Trophoblast cell (in vitro differentiated cells and primary cell): ENCODE results near the gene TECPR1.
A peak's percentile ranks its signal among the peaks of the same experiment; 100 is the strongest.

Experiments used
- DNase-seq, 2 donors: peaks; one replicate each; pipeline ENCODE4 v3.0.0-alpha.2; 2016
- H2AFZ ChIP-seq: 2 replicates; pipeline ENCODE4 v1.6.1; 2013; ENCODE audit warnings: low read length, moderate library complexity, mild to moderate bottlenecking; ENCODE audit not compliant: insufficient read depth, poor library complexity
- H2AK5ac ChIP-seq: 2 replicates; pipeline ENCODE4 v1.6.1; 2013; ENCODE audit warnings: mild to moderate bottlenecking, low read length
- H2BK120ac ChIP-seq: 2 replicates; pipeline ENCODE4 v1.6.1; 2013; ENCODE audit warnings: low read length, mild to moderate bottlenecking, moderate library complexity; ENCODE audit not compliant: insufficient read depth, poor library complexity
- H2BK12ac ChIP-seq: 2 replicates; pipeline ENCODE4 v1.6.1; 2013; ENCODE audit warnings: mild to moderate bottlenecking, low read length, moderate library complexity
- H2BK5ac ChIP-seq: 2 replicates; pipeline ENCODE4 v1.6.1; 2013; ENCODE audit warnings: low read length, low read depth, moderate library complexity, mild to moderate bottlenecking; ENCODE audit not compliant: poor library complexity
- H3K14ac ChIP-seq: 2 replicates; pipeline ENCODE4 v1.6.1; 2013; ENCODE audit warnings: mild to moderate bottlenecking, low read length
- H3K18ac ChIP-seq: 2 replicates; pipeline ENCODE4 v1.6.1; 2013; ENCODE audit warnings: mild to moderate bottlenecking, low read length
- H3K23ac ChIP-seq: 2 replicates; pipeline ENCODE4 v1.6.1; 2013; ENCODE audit warnings: low read length
- H3K27ac ChIP-seq: 2 replicates; pipeline ENCODE4 v1.5.1; 2013; ENCODE audit warnings: low read depth, mild to moderate bottlenecking, inconsistent platforms, low read length, moderate library complexity
- H3K27me3 ChIP-seq: 2 replicates; pipeline ENCODE4 v1.6.1; 2013; ENCODE audit warnings: inconsistent platforms, mild to moderate bottlenecking, low read length, moderate library complexity; ENCODE audit not compliant: insufficient read depth
- H3K36me3 ChIP-seq, 2 experiments: 1 replicate in 1 of 2; 2 replicates in 1 of 2; pipeline ENCODE4 v1.6.1; 2013; ENCODE audit warnings: low read length in 2 of 2, mild to moderate bottlenecking in 2 of 2, moderate library complexity in 1 of 2; ENCODE audit not compliant: insufficient read depth in 2 of 2, control insufficient read depth in 1 of 2
- H3K4ac ChIP-seq: 2 replicates; pipeline ENCODE4 v1.6.1; 2013; ENCODE audit warnings: low read depth, mild to moderate bottlenecking, low read length, moderate library complexity
- H3K4me1 ChIP-seq, 2 experiments: 1 replicate in 1 of 2; 2 replicates in 1 of 2; pipeline ENCODE4 v1.6.1; 2013; ENCODE audit warnings: low read length in 2 of 2, mild to moderate bottlenecking in 2 of 2, moderate library complexity in 1 of 2; ENCODE audit not compliant: insufficient read depth in 2 of 2, control insufficient read depth in 1 of 2
- H3K4me2 ChIP-seq: 2 replicates; pipeline ENCODE4 v1.6.1; 2013; ENCODE audit warnings: inconsistent platforms, mild to moderate bottlenecking, low read length, moderate library complexity
- H3K4me3 ChIP-seq: 2 replicates; pipeline ENCODE4 v1.5.1; 2013; ENCODE audit warnings: mild to moderate bottlenecking, low read depth, low read length, inconsistent platforms
- H3K79me1 ChIP-seq: one replicate; pipeline ENCODE4 v1.6.1; 2013; ENCODE audit warnings: low read length
- H3K79me2 ChIP-seq: 2 replicates; pipeline ENCODE4 v1.6.1; 2013; ENCODE audit warnings: low read length, mild to moderate bottlenecking; ENCODE audit not compliant: control insufficient read depth, insufficient read depth, poor library complexity
- H3K9ac ChIP-seq: 2 replicates; pipeline ENCODE4 v1.6.1; 2013; ENCODE audit warnings: mild to moderate bottlenecking, low read length
- H3K9me3 ChIP-seq: 2 replicates; pipeline ENCODE4 v1.6.1; 2013; ENCODE audit warnings: low read depth, mild to moderate bottlenecking, control low read depth, inconsistent platforms, low read length; ENCODE audit not compliant: insufficient read depth
- H4K12ac ChIP-seq: 2 replicates; pipeline ENCODE4 v1.6.1; 2013; ENCODE audit warnings: low read depth, mild to moderate bottlenecking, low read length, moderate library complexity
- H4K8ac ChIP-seq: 2 replicates; pipeline ENCODE4 v1.6.1; 2013; ENCODE audit warnings: low read depth, mild to moderate bottlenecking, low read length, moderate library complexity
- H4K91ac ChIP-seq: one replicate; pipeline ENCODE4 v1.6.1; 2013; ENCODE audit warnings: low read depth, mild to moderate bottlenecking, low read length, moderate library complexity
- WGBS: extraction: QIAGEN DNeasy Blood & Tissue Kit; methylation state at CpG from one replicate; pipeline ENCODE4 v1.1.7; 2013; ENCODE audit warnings: missing lambda C conversion rate; ENCODE audit not compliant: insufficient read length, insufficient coverage; ENCODE audit errors: extremely low coverage; 5-methylcytosine and 5-hydroxymethylcytosine counted together

TECPR1 gene

DNA sequence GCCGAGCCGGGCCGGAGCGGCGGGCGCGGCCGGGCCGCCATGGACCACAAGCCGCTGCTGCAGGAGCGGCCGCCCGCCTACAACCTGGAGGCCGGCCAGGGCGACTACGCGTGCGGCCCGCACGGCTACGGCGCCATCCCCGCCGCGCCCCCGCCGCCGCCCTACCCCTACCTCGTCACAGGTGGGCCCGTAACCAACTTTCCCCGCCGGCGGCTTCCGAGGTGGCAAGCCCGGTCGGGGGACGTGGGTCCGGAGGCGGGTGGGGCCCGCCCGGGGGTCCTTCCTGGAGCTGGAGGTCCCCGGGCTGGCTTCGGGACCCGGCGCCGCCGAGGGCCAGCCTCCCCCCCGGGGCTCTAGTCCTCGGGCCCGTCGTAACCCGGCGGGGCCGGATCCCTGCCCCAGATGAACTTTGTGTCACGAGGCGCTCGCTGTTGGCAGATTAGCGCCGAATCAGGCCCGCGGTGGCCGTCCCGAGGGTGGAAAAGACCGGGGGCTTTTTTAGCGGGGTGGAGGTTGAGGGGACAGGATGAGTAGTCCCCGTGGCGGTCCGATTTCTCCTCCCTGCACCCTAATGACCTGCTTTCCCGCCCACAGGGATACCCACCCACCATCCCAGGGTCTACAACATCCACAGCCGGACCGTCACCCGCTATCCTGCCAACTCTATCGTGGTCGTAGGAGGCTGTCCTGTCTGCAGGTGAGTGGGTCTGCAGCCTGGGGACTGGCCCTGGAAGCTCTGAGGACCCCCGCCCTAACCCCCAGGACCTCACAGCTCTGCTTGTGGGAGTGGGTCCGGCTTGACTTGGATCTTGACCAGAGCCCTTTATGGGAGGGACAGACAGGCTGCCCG, 29.9 kb upstream of the TECPR1 start:
- H3K79me2 ChIP-seq: peaks cover 47% of the 10 kb centered on the region
- peak overlapping the region; percentile 93 for H3K14ac ChIP-seq
- H3K23ac ChIP-seq: no peak overlapping the region
- WGBS: no CpG with 5 or more reads among the region's 77 CpGs
- DNase-seq: peak in 1 of 2 donors; percentile 43
- H4K12ac ChIP-seq: peak overlapping the region; percentile 10
- no peaks in the 10 kb centered on the region for H3K9me3 ChIP-seq
- peak overlapping the region; percentile 88 for H3K4ac ChIP-seq
- H3K27me3 ChIP-seq: no peaks in the 10 kb centered on the region
- peak overlapping the region; percentile 77 for H4K8ac ChIP-seq
- peak overlapping the region; percentile 97 for H2AK5ac ChIP-seq
- peak overlapping the region; percentile 59 for H4K91ac ChIP-seq
- peak overlapping the region; percentile 62 for H3K9ac ChIP-seq
- H3K27ac ChIP-seq: peak overlapping the region; percentile 69
- peak overlapping the region; percentile 87 for H3K18ac ChIP-seq
- peaks cover 41 to 49% of the 10 kb centered on the region in 2 experiments for H3K4me1 ChIP-seq
- peak overlapping the region; percentile 88 for H3K4me2 ChIP-seq
- peaks cover 14 to 20% of the 10 kb centered on the region in 2 experiments for H3K36me3 ChIP-seq
- H2BK5ac ChIP-seq: peak overlapping the region; percentile 89
- no peak overlapping the region for H2BK12ac ChIP-seq
- peak overlapping the region; percentile 79 for H3K4me3 ChIP-seq
- H3K79me1 ChIP-seq: peaks cover 44% of the 10 kb centered on the region
- H2BK120ac ChIP-seq: peak overlapping the region; percentile 80
- H2AFZ ChIP-seq: peak overlapping the region; percentile 44

DNA sequence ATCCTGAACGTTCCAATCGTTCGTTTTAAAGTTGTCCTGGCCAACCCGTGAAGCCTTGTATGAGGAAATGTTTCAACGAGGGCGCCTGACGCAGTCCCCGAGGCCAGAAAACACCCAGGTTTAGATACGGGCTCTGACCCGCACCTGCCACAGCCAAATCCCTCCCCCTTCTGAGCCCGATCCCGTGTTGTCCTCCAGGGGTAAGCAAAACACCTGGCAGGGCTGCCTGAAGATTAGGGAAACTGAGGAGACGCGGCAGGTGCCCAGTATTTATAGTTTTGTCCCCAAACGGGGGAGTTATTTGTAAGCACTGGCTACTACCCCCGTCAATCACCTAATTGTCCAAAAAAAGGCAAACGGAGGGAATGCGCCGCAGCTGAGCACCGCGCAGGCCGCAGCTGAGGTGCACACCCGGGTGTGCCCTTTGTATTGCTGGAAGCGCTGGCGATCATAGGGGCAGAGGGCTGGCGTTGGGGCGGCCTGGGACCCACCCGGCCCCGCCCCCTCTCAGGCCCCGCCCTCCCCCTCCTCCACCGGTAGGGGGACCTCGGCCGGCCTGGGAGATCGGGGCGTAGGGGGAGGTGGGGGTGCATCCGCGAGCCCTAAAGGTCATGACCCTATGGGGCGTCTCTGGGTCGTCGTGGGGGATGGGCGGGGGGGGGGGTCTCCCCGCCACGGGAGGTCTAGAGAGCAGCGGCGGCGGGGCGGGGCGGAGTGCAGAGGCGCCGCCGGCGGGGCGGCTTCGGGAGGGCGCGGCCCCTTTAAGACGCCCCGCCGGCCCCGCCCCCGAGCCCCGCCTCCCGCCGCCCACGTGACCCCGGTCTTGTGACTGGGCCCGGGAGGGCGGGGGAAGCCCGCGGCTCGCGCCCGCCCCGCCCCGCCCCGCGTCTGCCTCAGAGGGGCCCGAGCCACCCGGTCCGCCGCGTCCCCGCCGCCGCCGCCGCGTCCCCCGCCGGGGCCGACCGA, 29.0 kb upstream of the TECPR1 start, which contains the start of gene BRI3:
Gene BRI3, plus strand, starts transcription at position 896 of the 966 bp plus-strand sequence. CDS start 110 bp downstream, outside the sequence.
- peaks cover 14 to 15% of the 10 kb centered on the region in 2 experiments for H3K36me3 ChIP-seq
- no peaks in the 10 kb centered on the region for H3K9me3 ChIP-seq
- peak within 1 kb of the TSS; percentile 93 for H3K14ac ChIP-seq
- peak within 1 kb of the TSS; percentile 75 for H2AFZ ChIP-seq
- H3K4me3 ChIP-seq: peak within 1 kb of the TSS; percentile 79
- no peaks in the 10 kb centered on the region for H3K27me3 ChIP-seq
- peaks cover 41% of the 10 kb centered on the region for H3K79me2 ChIP-seq
- DNase-seq: peak; percentile 97 to 98
- peak within 1 kb of the TSS; percentile 97 for H2AK5ac ChIP-seq
- H3K9ac ChIP-seq: peak within 1 kb of the TSS; percentile 77
- H4K8ac ChIP-seq: peak within 1 kb of the TSS; percentile 77
- H2BK5ac ChIP-seq: peak within 1 kb of the TSS; percentile 89
- H4K91ac ChIP-seq: peak within 1 kb of the TSS; percentile 59
- no peak within 1 kb of the TSS for H3K23ac ChIP-seq
- H3K4ac ChIP-seq: peak within 1 kb of the TSS; percentile 88
- H3K79me1 ChIP-seq: peaks cover 38% of the 10 kb centered on the region
- peaks cover 32 to 40% of the 10 kb centered on the region in 2 experiments for H3K4me1 ChIP-seq
- H2BK12ac ChIP-seq: no peak within 1 kb of the TSS
- H4K12ac ChIP-seq: peak within 1 kb of the TSS; percentile 38
- peak within 1 kb of the TSS; percentile 87 for H3K18ac ChIP-seq
- peak within 1 kb of the TSS; percentile 80 for H2BK120ac ChIP-seq
- H3K27ac ChIP-seq: peak within 1 kb of the TSS; percentile 69
- H3K4me2 ChIP-seq: peak within 1 kb of the TSS; percentile 95
- no CpG with 5 or more reads among the region's 92 CpGs for WGBS

GRCh38 chr7:98280296-98280695, 28.3 kb upstream of the TECPR1 start:
- Histone ChIP-seq H2BK120ac (no peak overlapping the region), H3K9ac (no peak overlapping the region), H3K36me3 (peaks cover 11 to 13% of the 10 kb centered on the region in 2 experiments), H3K4me3 (no peak overlapping the region), H3K14ac (no peak overlapping the region), H4K8ac (no peak overlapping the region), H3K23ac (no peak overlapping the region), H3K79me2 (peaks cover 34% of the 10 kb centered on the region), H3K18ac (no peak overlapping the region), H4K12ac (no peak overlapping the region), H2AK5ac (no peak overlapping the region), H4K91ac (no peak overlapping the region), H3K4me2 (peak overlapping the region; percentile 95), H3K4me1 (peaks cover 24 to 33% of the 10 kb centered on the region in 2 experiments), H3K79me1 (peaks cover 30% of the 10 kb centered on the region), H2BK5ac (no peak overlapping the region), H3K4ac (no peak overlapping the region), H3K27ac (no peak overlapping the region), H2AFZ (no peak overlapping the region), H2BK12ac (no peak overlapping the region), H3K27me3 (no peaks in the 10 kb centered on the region), H3K9me3 (no peaks in the 10 kb centered on the region)
- DNase-seq: peak in 1 of 2 donors; percentile 46
- WGBS: no CpG with 5 or more reads among the region's 7 CpGs

GRCh38 chr7:98278936-98279335, 26.9 kb upstream of the TECPR1 start:
- no peak overlapping the region for H4K8ac ChIP-seq
- H3K9ac ChIP-seq: no peak overlapping the region
- H3K27me3 ChIP-seq: no peaks in the 10 kb centered on the region
- H4K12ac ChIP-seq: no peak overlapping the region
- H3K27ac ChIP-seq: no peak overlapping the region
- H3K23ac ChIP-seq: no peak overlapping the region
- H2BK5ac ChIP-seq: no peak overlapping the region
- peaks cover 22% of the 10 kb centered on the region for H3K79me2 ChIP-seq
- H3K79me1 ChIP-seq: peaks cover 18% of the 10 kb centered on the region
- WGBS: no CpG with 5 or more reads among the region's 4 CpGs
- no peak overlapping the region for H2BK120ac ChIP-seq
- H3K4me1 ChIP-seq: peaks cover 11 to 19% of the 10 kb centered on the region in 2 experiments
- no peak overlapping the region for H3K4me3 ChIP-seq
- DNase-seq: no peak
- no peak overlapping the region for H4K91ac ChIP-seq
- no peak overlapping the region for H3K4me2 ChIP-seq
- H3K4ac ChIP-seq: no peak overlapping the region
- no peak overlapping the region for H3K18ac ChIP-seq
- H2BK12ac ChIP-seq: no peak overlapping the region
- no peak overlapping the region for H2AFZ ChIP-seq
- H3K9me3 ChIP-seq: no peaks in the 10 kb centered on the region
- H3K14ac ChIP-seq: no peak overlapping the region
- peaks cover 7 to 10% of the 10 kb centered on the region in 2 experiments for H3K36me3 ChIP-seq
- no peak overlapping the region for H2AK5ac ChIP-seq
